ENCODE data around the gene SCN4A. TPM values are rescaled to one million over a fixed set of nuclear protein-coding genes. Genes with fewer than 3 reads are reported as not detected.
"Not testable (repeated sequence)": the region's sequence is repeated elsewhere in the genome, so short reads cannot be mapped to it uniquely, and the experiment has no call there.

SCN4A gene
- total RNA-seq, 1 donor from 2014 or later = 0.95 TPM

DNA sequence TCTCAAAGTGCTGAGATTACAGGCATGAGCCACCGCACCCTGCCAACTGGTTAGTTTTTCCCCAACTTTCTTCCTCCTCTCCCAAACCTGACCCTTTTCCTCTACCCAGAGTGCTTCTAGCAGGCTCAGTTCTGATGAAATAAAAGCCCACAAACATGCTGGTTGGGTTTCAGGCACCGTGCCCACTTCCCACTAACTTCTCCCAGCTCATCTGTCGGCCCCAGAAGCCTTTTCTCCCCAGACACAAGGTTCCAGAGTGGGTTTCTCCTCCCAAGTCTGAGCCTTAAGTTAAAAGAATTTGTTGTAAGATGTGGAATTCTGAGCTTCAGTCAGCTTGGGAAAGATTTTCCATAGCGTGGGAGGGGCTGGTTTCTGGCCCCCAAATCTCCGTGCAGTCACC is 11.5 kb upstream of the SCN4A start:
- H3K4me1 Mint-ChIP-seq (ENCODE audit: unreplicated experiment) = peaks cover 24% of the 10 kb centered on the region
- DNase-seq (ENCODE audit: low spot score) = no peak
- peaks cover 2% of the 10 kb centered on the region for H3K27me3 Mint-ChIP-seq (ENCODE audit: unreplicated experiment)
- peaks cover 11% of the 10 kb centered on the region for H3K9me3 Mint-ChIP-seq (ENCODE audit: unreplicated experiment)
- H3K36me3 Mint-ChIP-seq (ENCODE audit: low read depth, unreplicated experiment) = peaks cover 5% of the 10 kb centered on the region
- no peak overlapping the region for H3K27ac Mint-ChIP-seq (ENCODE audit: unreplicated experiment)
- H3K4me3 Mint-ChIP-seq (ENCODE audit: unreplicated experiment) = no peak overlapping the region
- TF ChIP-seq, protein P1, sequence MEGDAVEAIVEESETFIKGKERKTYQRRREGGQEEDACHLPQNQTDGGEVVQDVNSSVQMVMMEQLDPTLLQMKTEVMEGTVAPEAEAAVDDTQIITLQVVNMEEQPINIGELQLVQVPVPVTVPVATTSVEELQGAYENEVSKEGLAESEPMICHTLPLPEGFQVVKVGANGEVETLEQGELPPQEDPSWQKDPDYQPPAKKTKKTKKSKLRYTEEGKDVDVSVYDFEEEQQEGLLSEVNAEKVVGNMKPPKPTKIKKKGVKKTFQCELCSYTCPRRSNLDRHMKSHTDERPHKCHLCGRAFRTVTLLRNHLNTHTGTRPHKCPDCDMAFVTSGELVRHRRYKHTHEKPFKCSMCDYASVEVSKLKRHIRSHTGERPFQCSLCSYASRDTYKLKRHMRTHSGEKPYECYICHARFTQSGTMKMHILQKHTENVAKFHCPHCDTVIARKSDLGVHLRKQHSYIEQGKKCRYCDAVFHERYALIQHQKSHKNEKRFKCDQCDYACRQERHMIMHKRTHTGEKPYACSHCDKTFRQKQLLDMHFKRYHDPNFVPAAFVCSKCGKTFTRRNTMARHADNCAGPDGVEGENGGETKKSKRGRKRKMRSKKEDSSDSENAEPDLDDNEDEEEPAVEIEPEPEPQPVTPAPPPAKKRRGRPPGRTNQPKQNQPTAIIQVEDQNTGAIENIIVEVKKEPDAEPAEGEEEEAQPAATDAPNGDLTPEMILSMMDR (IDR thresholded peaks at IDR 0.05; ENCODE audit: unreplicated experiment) = no peak

DNA sequence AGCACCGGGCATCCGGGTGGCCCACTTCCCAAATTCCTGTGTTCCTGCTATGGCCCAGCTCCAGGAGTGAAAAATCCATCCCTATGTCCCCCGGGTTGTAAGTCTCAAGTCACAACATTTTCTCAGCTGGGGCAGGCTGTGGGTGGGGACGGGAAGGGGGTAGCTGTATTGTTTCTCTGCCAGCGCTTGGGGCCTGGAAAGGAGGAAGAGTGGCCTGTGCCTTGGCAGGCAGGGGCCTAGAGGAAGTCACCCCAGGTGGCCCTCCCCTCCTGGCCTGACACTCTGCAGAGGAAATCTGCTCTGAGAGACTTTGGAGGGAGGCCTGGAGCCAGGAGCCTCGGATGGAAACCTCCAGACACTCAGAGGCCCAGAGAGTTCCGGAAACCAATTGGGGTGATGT is 10.6 kb upstream of the SCN4A start:
- DNase-seq (ENCODE audit: low spot score) = no peak

DNA sequence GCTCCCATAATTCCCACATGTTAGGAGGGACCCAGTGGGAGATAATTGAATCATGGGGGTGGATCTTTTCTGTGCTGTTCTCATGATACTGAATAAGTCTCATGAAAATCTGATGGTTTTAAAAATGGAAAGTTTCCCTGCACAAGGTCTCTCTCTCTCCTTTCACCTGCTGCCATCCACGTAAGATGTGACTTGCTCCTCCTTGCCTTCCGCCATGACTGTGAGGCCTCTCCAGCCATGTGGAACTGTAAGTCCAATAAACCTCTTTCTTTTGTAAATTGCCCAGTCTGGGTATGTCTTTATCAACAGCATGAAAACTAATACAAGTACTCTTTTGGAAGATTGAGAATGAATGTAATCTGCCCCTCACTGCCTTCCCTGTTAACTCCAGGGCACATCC is 9.9 kb upstream of the SCN4A start:
- Mint-ChIP-seq H3K9me3 (ENCODE audit: unreplicated experiment) (peaks cover 11% of the 10 kb centered on the region), H3K4me1 (ENCODE audit: unreplicated experiment) (peaks cover 19% of the 10 kb centered on the region)
- not testable (repeated sequence) for DNase-seq (ENCODE audit: low spot score); H3K36me3 Mint-ChIP-seq (ENCODE audit: low read depth, unreplicated experiment); H3K27ac Mint-ChIP-seq (ENCODE audit: unreplicated experiment); H3K4me3 Mint-ChIP-seq (ENCODE audit: unreplicated experiment); H3K27me3 Mint-ChIP-seq (ENCODE audit: unreplicated experiment)

More for the DNA sequence above, 10.6 kb upstream of the SCN4A start:
- H3K27ac Mint-ChIP-seq (ENCODE audit: unreplicated experiment) = no peak overlapping the region
- peaks cover 21% of the 10 kb centered on the region for H3K4me1 Mint-ChIP-seq (ENCODE audit: unreplicated experiment)
- H3K9me3 Mint-ChIP-seq (ENCODE audit: unreplicated experiment) = peaks cover 11% of the 10 kb centered on the region
- H3K4me3 Mint-ChIP-seq (ENCODE audit: unreplicated experiment) = no peak overlapping the region
- TF ChIP-seq, protein P1 (IDR thresholded peaks at IDR 0.05; ENCODE audit: unreplicated experiment) = no peak
- H3K27me3 Mint-ChIP-seq (ENCODE audit: unreplicated experiment) = peaks cover 2% of the 10 kb centered on the region
- peaks cover 5% of the 10 kb centered on the region for H3K36me3 Mint-ChIP-seq (ENCODE audit: low read depth, unreplicated experiment)

DNA sequence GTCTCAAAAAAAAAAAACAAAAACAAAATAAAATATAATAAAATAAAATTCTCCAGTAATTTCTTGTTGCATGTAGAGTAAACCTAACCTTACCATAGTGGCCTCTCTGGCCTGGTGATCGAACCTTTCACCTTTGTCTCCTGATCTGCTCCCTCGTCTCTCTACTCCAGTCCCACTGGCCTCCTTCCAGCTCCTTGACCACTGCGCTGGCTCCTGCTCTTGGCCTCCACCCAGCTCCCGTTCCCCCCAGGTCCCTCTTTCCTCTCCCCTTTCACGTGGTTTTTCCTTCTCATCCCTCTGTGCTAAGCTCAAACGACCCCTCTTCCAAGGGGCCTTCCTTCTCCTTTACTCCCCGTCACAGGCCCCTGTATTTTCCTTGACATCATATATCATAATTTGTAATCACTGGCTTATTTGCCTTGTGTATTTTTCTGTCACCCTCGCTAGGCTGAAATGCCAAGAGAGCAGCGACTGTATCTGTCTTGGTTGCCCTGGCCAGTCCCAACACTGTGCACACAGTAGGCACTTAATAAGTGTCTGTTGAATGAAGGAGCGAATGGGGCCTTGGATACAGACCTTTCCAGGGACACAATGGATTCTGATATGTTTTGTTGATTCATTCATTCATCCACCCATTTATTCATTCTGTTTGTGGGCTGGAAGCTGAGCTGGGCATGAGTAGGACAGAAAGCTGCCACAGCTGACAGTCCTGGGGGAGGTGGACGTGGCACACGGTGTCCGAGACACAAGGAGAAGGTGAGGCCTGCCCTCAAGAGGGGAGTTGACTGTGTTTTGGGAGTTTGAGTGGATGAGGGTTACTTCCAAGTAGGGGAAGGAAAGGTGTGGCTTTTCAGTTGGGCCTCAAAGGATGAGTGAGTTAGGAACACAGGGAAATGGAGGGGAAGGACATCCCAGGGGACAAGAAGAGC is 5.8 kb upstream of the SCN4A start:
- TF ChIP-seq, protein P1 (IDR thresholded peaks at IDR 0.05; ENCODE audit: unreplicated experiment) = no peak
- H3K4me3 Mint-ChIP-seq (ENCODE audit: unreplicated experiment) = no peak overlapping the region
- H3K36me3 Mint-ChIP-seq (ENCODE audit: low read depth, unreplicated experiment) = peaks cover 5% of the 10 kb centered on the region
- peaks cover 11% of the 10 kb centered on the region for H3K9me3 Mint-ChIP-seq (ENCODE audit: unreplicated experiment)
- peaks cover 9% of the 10 kb centered on the region for H3K27me3 Mint-ChIP-seq (ENCODE audit: unreplicated experiment)
- H3K4me1 Mint-ChIP-seq (ENCODE audit: unreplicated experiment) = peaks cover 24% of the 10 kb centered on the region
- H3K27ac Mint-ChIP-seq (ENCODE audit: unreplicated experiment) = no peak overlapping the region
- no peak for DNase-seq (ENCODE audit: low spot score)

DNA sequence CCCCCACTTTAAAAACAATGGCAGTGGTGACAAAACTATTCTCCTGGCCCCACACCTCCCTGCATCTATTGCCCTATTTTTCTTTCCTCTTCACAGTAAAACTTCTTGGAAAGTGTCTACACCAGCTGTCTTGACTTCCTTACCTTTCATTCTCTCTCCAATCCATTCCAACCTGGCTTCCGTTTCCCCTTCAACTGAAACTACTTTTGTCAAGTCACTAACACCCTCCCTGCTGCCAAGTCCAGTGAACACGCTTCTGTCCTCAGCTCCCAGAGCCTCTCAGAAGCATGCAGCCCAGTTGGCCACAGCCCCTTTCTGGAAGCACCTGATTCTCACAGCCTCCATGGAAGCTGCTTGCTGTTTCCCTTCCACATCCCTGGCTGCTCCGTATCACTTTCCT is 4.0 kb upstream of the SCN4A start:
- TF ChIP-seq, protein P1 (IDR thresholded peaks at IDR 0.05; ENCODE audit: unreplicated experiment) = no peak
- H3K9me3 Mint-ChIP-seq (ENCODE audit: unreplicated experiment) = no peaks in the 10 kb centered on the region
- no peak overlapping the region for H3K4me3 Mint-ChIP-seq (ENCODE audit: unreplicated experiment)
- no peak overlapping the region for H3K27ac Mint-ChIP-seq (ENCODE audit: unreplicated experiment)
- H3K4me1 Mint-ChIP-seq (ENCODE audit: unreplicated experiment) = peaks cover 15% of the 10 kb centered on the region
- peaks cover 12% of the 10 kb centered on the region for H3K27me3 Mint-ChIP-seq (ENCODE audit: unreplicated experiment)
- DNase-seq (ENCODE audit: low spot score) = no peak
- no peaks in the 10 kb centered on the region for H3K36me3 Mint-ChIP-seq (ENCODE audit: low read depth, unreplicated experiment)
